GM18858 (cell line): Measurements from ENCODE around the gene POU6F2.

Experiments used
- ATAC-seq: cut with Tn5 transposase; IDR thresholded peaks from one replicate; pipeline ENCODE4 v1.9.1; 2021; ENCODE audit not compliant: unreplicated experiment

The POU6F2 gene

DNA sequence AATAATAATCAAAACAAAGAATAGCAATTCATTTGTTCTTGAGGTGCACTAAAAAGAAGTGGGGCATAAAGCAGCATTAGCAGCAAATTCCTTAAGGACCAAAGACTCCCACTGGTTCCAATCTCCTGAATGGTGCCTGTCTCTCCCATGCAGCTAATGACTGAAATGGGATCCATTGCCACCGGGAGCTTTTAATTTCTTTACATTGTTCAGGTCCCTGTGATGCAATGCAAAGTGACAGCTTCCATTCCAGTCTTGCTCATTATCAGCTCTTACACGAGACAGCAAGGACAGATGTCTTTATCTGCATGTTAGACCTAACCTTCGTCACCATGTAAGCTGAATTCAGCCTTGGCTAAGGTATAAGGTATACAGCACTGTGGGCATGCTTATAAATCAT, 148.1 kb downstream of the POU6F2 start:
- ATAC-seq = no peak

DNA sequence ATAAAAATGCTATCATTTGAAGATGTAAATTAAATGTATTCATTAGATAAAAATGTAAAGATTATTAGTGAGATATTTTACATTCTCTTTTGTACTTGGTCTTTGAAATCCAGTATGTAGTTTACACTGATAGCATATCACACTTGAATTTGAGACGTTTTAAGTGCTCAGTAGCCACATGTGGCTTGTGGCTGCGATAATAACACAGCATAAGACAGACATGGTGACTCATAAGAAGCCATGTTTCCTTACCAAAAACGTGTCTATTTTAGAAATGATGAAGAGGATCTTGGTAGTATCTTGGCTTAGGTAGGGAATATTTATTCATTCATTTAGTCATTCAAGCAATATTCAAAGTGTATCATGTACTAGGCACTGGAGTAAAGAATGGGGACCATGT, 149.3 kb downstream of the POU6F2 start:
- ATAC-seq = no peak

DNA sequence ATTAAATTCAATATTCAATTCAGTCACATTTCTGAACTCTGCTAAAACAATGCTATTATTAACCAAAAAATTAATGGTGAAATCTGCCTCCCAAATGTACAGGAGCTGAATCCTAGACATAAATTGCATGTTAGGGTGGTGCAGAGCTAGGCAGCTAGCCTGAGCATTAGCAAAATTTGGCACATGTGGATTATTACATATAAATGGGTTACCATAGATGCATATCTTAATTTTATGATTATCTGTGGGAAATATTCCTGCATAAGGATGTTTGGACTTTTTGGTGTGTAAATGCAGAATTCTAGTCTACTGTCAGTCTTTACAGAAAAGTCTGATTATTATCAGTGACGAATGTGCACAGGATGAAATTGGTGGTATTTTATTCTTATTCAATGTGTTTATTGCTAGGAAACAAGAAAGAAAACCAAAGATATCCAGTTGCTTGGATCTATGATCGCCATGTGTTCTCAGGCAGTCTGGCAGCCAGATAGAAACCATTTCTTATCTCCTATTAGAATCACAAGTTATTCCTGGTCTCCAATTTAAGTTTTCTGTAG, 150.7 kb downstream of the POU6F2 start:
- no peak for ATAC-seq

DNA sequence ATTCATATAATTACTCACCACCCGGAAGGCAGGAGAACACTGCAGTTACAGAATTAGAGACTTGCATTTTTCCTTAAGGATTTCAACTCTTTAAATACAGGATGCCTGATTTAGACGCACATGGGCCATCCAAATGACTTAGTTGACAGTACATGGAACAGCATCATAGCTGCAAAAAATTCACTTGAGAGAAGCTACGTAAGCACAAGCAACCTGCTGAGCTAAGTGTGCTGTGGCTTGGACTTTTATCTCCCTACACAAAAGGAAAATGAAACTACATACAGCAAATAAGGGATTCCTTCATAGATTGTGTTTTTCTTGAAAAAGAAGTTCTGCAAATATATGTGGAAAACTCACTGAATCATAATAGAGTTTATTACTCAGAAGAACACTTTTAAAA, 152.6 kb downstream of the POU6F2 start:
- no peak for ATAC-seq

DNA sequence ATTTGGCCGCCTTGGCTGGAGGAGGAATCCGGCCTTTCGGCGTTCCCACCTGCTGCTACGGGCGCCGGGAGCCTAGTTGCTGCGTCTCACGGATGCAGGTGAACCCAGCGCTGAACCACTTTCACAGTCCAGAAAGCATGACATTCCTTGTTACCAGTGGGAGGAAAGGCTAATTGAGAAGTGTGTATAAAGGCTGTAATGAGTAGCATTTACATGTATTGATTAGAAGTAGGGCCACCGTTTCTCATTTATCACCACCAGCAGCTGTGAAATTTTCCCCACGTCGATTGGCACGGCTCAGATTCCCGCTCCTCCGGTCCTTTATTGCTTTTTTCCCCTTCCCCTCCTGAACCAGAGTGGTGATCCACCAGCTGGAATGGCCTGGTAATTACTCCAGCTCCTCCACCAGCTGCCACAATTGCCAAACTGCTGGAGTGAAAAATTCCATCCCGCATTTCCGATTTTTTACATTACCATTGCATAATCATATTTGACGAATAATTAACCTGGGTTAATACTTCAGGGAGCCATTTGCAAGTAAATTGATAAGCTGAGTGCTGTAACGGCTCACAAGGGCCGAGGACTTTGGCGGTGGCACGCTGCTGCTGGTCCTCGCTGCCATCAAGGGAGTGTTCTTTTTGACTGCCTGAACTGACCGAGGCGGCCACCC, 153.3 kb downstream of the POU6F2 start:
- ATAC-seq = no peak

DNA sequence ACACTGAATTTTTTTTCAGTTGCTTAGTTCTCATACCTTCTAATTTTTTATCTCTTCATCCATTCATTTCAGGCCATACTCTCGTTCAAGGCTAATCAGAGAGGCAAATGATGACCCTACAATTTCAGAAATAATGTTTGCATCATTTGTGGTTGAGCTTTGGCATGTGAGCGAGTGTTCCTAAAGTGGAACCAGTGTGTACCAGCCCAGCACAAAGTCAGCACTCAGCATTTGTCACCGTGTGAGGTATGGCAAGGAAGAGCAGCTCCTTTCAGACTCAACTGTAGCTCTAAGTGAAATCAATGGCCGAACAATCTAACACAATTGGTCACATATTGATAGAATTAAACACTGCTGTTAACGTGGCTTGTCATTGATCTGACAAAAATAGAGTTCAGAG, 154.6 kb downstream of the POU6F2 start:
- ATAC-seq = no peak

DNA sequence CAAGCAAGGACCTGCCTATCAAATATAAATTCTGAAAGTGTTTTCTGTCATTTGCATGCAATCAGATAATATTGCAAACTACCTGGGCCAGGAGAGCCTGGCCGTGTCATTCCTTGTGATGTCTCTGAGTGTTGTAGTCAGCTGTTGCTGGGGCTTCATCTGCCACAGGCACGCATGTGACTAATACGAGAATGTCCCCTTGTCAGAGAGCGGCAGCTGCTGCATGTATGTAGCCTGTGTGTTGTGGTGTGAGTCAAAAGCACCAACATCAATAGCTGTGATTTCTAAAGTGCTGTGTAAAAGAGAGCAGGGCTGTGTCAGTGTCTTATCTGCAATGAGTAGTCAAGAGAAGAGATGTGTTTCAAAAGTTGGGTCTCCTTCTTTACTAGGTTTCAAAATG, 155.4 kb downstream of the POU6F2 start:
- ATAC-seq = no peak

DNA sequence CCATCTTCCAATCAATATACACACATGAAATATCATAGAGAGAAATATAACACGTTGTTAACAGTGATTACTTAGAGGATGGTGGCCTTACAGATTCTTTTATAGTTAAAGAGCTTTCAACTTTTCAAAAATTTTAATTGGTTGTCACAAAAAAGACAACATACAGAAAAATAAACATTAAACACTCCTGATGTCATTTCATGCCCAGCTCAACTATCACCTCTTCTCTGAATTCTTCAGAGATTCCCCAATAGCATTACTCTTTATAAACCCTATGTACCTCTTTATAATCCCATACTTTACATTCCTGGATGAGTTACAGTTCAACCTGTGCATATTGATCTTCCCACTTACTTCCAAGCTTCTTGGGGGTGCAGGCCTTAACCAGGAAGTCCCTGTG, 159.8 kb downstream of the POU6F2 start:
- ATAC-seq = no peak

DNA sequence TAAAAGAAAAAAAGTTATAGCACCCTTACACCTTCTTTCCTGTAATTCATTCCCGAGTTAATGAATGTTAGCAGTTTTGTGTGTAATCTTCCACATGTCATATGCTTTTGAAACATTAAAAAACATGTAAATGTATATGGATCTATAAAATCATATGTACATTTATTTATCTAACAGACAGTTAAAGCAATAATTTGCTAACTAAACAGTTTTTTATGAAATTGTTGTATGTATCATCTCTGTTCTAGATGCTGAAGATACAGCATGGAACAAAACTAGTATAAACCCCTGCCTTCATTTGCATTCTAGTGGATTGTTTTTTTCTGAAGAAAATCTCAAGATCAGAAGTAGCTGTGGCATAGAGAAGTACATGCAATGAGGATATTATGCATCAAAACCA, 165.0 kb downstream of the POU6F2 start:
- no peak for ATAC-seq

DNA sequence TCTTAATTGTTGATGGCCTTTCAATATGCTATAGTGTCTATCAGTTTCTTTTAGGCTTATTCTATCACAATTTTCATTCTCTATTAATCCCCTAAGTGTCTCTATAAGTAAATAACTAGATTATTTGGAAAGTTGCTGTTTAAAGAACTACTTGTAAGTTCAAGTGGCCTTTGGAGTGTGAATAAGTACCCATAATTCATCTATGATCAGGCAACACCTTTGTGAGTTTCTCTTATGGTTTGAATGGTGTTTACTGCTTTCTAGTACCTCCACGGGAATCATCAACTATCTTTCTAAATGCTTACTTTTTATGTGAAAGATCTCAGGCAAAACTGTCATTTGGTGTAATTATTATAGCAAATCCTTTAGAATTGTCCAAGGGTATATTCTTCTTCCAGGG, 166.7 kb downstream of the POU6F2 start:
- no peak for ATAC-seq

DNA sequence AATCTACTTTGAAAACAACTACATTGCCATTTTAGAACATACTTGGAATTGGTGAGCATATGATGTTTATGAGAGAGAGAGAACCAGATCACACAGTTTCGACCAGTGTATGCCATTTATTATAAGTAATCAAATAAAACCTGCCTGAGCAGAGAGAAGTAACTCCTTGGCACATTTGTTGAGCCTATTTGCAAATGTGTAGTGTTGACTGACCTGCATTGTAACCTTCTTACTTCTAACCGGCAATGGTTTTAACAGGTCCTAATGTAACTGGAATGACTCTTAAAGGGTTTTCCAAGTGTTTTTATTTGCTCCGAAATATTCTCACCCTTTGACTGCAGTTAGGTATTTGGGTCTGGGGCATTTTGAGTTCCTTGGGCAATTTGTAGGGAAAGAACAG, 167.6 kb downstream of the POU6F2 start:
- ATAC-seq = no peak

DNA sequence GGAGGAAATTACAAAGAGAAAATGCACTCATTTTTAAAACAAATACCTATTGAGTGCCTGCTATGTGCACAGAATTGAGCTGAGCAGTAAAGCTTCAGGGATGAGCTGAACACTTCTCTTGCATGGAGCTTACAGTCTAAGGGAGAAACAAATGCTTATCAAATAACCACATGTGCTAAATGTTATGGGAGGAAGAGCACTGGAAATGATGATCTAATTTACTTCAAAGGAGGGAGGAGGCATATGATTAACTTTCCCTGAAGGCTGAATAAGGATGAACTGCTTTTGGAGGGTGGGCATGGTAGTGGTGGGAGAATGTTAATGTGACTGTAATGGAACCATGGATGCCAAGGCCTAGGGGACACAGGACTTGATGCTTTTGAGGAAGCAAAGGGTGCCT, 168.2 kb downstream of the POU6F2 start:
- no peak for ATAC-seq

DNA sequence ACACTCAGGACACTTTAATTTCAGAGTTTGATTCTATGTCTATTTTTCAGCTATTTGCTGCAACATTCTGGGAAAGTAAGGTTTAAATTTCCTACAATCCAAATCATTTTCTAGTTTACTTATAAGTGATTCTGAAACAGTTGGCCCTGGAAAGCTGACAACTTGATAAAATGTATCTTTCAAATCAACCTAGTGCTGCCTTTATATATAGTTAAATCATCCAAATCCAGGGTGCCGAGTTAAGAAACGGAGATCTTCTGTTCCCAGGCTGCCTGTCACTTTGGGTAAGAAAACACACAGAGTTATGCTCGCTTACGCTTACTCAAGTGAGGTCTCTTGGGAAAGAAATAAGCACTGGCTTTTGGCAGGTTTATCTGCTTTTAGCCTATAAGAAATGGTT, 175.0 kb downstream of the POU6F2 start:
- ATAC-seq = no peak

DNA sequence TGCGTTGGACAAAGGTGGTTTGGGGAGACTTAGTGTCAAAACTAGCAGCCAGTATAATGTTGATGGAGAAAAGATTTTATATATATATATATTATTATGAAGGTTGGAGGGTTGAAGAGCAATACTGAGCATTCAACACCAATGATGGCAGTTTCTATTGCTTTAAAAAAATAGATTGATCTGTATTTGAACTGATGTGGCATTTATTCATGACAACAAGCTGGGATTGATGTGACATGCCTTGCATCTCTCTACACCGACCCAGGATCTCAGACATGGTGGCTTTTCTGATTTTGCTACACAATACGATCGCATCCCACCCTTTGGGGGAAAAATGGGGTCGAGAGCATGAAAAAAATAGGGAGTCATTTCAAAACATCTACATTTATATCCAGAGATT, 175.4 kb downstream of the POU6F2 start:
- no peak for ATAC-seq

DNA sequence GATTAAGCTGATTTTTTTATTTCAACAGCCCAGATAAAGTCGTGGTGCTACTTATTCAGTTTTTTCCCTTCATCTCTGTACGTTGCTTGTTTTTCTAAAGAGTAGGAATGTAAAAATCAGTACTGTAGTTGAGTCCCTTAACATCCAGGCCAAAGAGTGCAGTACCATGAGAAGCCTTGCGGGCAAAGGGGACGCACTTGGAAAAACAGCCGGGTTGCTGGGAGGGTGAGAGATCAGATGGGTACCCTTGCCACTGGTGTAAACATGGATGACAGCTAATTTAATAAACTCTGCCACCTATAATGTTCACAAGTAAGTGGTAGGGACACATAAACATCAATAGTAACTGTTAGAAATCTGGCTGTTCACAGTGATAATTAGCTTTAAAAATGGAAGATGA, 175.9 kb downstream of the POU6F2 start:
- no peak for ATAC-seq

DNA sequence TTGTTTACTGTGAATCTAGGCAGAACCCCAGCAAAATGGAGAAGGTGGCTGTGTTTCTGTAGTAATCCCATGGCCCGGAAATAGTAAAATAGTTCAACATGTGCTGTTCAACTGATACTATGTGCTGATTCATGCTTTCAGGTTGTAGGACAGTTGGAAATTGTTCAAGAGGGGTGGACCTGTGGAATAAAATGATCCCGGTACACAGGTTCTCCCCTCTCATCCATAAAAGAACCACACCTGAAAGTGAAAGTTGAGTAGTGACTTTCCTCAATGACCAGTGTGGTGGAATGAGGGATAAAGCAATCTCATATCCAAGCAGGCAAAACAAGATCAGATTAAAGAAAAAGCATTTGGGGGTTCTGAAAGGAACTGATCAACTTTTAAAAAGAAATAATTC, 177.1 kb downstream of the POU6F2 start:
- ATAC-seq = no peak

DNA sequence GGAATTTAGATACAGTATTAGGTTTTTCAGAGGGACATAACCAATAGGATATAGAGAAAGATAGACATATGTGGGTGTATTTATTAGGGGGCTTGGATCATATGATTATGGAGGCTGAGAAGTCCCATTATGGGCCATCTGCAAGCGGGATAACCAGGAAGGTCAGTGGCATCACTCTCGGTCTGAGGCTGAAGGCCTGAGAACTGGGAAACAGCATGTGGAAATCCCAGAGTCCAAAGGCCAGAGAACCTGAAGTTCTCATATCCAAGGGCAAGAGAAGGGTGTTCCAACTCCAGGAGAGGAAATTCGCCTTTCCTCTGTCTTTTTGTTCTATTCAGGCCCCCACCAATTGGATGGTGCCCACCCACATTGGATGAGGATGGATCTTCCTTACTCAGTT, 180.7 kb downstream of the POU6F2 start:
- ATAC-seq = no peak

DNA sequence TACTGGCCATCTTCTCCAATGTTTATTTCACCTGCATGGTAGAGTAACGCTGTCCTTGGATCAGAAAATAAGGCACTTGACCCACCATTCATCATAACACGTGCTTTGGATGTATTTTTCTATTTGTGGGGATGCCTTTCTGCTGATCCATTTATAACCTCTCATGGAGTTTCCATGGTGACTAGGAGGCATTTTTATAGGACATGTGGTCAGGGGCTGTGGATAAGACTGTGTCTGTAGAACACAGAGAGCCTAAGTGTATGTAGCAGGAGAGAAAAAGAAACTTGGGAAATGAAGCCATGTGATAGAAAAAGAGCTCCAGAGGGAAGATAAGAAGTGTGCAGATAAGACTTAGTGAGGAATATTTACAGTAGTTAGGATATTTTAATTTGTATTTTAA, 184.2 kb downstream of the POU6F2 start:
- no peak for ATAC-seq

DNA sequence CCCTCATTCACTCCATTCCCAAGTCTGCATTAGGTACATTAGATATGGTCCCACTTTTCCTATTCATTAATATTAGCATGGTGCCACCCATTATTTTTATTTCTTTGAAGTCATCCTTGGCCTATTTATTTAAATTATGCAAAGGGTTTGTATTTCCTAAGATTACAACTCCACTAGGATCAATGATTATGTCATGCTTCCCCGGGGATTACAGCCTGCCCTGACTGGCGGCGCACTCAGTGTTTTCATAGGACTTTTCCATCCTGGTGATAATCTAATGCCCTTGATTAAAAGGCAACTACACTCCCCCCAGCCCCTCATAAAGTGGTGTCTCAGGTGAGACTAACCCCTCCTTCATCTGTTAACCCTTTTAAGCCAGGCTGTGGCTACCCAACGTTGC, 187.2 kb downstream of the POU6F2 start:
- ATAC-seq = no peak

DNA sequence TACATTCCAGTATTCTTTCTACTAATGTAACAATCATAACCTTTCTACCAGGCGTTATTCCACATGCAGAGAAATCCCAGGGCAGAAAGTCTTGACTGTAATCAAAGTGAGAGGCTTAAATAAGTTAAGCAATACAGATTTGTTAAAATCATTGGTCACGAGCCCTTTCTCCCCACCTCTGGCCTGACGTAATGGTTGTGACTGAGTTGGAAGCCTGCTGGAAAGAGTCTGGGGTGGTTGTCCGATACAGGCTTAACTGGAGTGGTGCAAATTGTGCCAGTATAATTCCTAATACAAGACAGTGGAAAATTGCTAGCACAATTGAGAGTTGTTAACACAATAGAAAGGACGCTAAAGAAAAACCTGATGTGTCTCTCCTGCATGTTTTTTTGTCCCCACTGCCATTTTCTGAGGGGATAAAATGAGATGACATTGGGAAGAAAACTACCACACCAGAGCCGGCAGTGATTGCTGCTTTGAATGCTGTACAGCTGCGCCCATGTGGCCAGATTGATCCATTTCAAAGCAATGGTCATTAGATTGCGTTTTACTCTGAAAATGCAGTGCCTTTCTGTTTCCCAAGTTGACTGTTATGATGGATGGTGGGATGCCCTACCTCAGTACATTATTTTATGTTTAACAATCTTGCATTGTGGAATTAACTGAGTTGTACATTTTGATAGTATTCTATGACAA, 190.8 kb downstream of the POU6F2 start:
- ATAC-seq = no peak

DNA sequence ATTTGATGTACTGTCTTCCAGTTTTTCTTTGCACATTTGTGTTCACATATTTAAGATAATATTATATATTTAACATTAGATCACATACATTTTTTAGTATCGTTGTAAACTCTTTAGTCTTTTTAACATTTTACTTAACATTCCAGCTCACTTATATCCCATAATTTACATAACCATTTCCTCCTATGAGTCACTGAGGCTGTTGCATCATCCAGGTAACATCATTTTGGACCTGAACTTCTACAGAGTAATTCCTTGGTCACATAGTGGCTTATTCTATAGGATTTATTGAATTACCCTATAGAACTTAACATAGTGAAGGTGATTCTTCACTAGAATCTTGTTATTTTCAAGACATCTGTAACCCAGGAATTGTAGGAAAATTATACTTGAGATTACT, 194.4 kb downstream of the POU6F2 start:
- ATAC-seq = no peak

DNA sequence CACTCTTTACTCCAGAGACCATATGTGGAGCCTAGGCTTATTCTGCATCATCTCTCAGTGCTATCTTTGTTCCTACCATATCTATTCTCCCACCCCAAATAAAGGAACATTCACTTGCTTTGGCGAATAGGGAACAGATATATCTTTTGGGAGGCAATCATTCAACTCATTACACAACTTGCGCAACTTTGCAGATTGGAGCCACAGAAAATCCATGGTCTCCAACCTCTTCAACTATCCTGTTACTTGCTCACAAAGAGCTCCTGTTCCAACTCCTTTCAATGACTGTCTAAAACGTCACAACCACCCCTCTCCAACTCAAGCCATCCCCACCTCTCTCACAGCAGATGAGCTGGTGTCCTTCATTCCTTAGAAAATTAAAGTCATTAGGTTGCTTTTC, 203.7 kb downstream of the POU6F2 start:
- no peak for ATAC-seq

DNA sequence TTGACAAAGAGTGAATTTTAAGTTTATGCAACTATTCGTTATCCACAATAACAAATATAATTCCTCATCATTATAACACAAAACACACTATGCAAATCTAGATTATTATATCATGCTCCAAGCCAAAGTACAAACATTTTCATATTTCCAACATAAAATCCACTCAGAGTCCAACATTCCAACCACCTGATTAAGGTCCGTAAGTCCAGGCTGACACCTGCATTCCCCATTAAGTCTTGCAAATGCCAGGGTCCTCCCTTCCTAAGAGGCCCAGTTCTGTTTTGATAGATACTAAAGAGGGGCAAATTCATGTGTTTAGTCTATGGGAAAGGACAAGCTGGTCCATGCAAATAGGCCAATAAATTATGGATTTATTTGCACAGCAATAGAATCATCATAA, 206.1 kb downstream of the POU6F2 start:
- ATAC-seq = no peak
